DOHH2 (cell line): Measurements from ENCODE around the gene MVB12A.

Experiments used
- H3F3A ChIP-seq: fragments of 200-600 bp; sonication (generic), shearing (Covaris generic); 2 replicates; pipeline ENCODE4 v1.6.0; 2016; ENCODE audit warnings: antibody characterized with exemption, mild to moderate bottlenecking; ENCODE audit not compliant: control insufficient read depth, insufficient read depth
- H3K27ac ChIP-seq: fragments of 200-600 bp; sonication (generic); 2 replicates; pipeline ENCODE4 v1.5.1; 2014; ENCODE audit warnings: low read depth, mild to moderate bottlenecking, low read length, moderate library complexity
- H3K27me3 ChIP-seq: fragments of 200-600 bp; sonication (generic); 2 replicates; pipeline ENCODE4 v1.6.1; 2014; ENCODE audit warnings: mild to moderate bottlenecking, low read length, mixed read lengths; ENCODE audit not compliant: control insufficient read depth
- H3K36me3 ChIP-seq: fragments of 200-600 bp; sonication (generic); 2 replicates; pipeline ENCODE4 v1.6.1; 2014; ENCODE audit warnings: mild to moderate bottlenecking, low read length, moderate library complexity, mixed read lengths; ENCODE audit not compliant: control insufficient read depth
- H3K4me1 ChIP-seq: fragments of 200-600 bp; sonication (generic); 2 replicates; pipeline ENCODE4 v1.6.1; 2014; ENCODE audit warnings: mild to moderate bottlenecking, low read length, mixed read lengths; ENCODE audit not compliant: control insufficient read depth
- H3K4me2 ChIP-seq: fragments of 200-600 bp; sonication (generic); 2 replicates; pipeline ENCODE4 v1.6.0; 2014; ENCODE audit warnings: mild to moderate bottlenecking, low read length, moderate library complexity
- H3K4me3 ChIP-seq: fragments of 200-600 bp; sonication (generic); 2 replicates; pipeline ENCODE4 v1.5.1; 2014; ENCODE audit warnings: mild to moderate bottlenecking, low read length, mixed read lengths
- H3K79me2 ChIP-seq: fragments of 200-600 bp; sonication (generic); 2 replicates; pipeline ENCODE4 v1.6.1; 2014; ENCODE audit warnings: mild to moderate bottlenecking, low read length, mixed read lengths; ENCODE audit not compliant: control insufficient read depth
- H3K9me2 ChIP-seq: fragments of 200-600 bp; sonication (generic); replicated peaks from 2 replicates; pipeline ENCODE4 v1.6.1; 2014; ENCODE audit warnings: mild to moderate bottlenecking, low read length, mixed read lengths; ENCODE audit not compliant: control insufficient read depth
- H3K9me3 ChIP-seq: fragments of 200-600 bp; sonication (generic); 2 replicates; pipeline ENCODE4 v1.6.1; 2014; ENCODE audit warnings: antibody characterized with exemption, low read length, mixed read lengths; ENCODE audit not compliant: control insufficient read depth, insufficient read depth
- H4K20me1 ChIP-seq: fragments of 200-600 bp; sonication (generic); 2 replicates; pipeline ENCODE4 v1.6.0; 2014; ENCODE audit warnings: low read depth, mild to moderate bottlenecking, antibody characterized with exemption, low read length, moderate library complexity; ENCODE audit not compliant: control insufficient read depth, insufficient read depth
- EZH2phosphoT487 ChIP-seq: fragments of 200-600 bp; sonication (generic); IDR thresholded peaks from 2 replicates; pipeline ENCODE4 v1.6.1; 2017; ENCODE audit warnings: borderline replicate concordance, mild to moderate bottlenecking, antibody characterized with exemption, low read length, moderate library complexity, mixed read lengths
- TF ChIP-seq, protein P1 (sequence below): fragments of 200-600 bp; sonication (generic); IDR thresholded peaks from one replicate; pipeline ENCODE4 v1.5.1; 2014; ENCODE audit warnings: antibody characterized with exemption, mild to moderate bottlenecking, low read depth, low read length; ENCODE audit not compliant: poor library complexity, severe bottlenecking

The MVB12A gene

DNA sequence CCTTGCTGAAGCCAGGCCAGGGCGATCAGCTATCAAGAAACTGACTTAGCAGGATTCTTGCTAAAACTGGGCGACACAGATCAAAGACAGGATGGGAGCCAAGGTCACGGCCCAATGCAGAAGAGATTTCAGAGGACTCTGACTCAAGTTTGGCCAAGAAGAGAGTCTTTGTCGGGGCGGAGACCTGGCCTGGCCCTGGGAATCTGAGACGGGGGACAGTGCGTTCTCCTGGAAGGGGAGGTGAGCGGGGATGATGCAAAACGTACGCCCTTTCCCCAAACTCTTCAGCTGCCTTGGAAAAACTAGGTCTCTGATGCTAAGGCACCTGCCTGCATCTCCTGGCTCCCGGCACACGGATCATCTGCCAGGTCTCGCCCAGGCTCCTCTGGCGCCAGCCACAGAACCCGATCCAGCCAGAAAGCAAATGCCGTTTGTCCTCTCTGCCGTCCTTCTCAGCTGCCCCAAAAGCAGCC is 9.8 kb downstream of the MVB12A start:
- Histone ChIP-seq H3K27me3 (no peaks in the 10 kb centered on the region), H3K9me2 (no peaks in the 10 kb centered on the region), H3K9me3 (no peaks in the 10 kb centered on the region), H3K27ac (no peak overlapping the region), H3K4me3 (no peak overlapping the region), H3K4me2 (no peak overlapping the region), H3K79me2 (no peaks in the 10 kb centered on the region), H3K36me3 (no peaks in the 10 kb centered on the region), H3F3A (no peaks in the 10 kb centered on the region), H3K4me1 (peaks cover 9% of the 10 kb centered on the region), H4K20me1 (no peaks in the 10 kb centered on the region)
- no peak for TF ChIP-seq EZH2phosphoT487
- TF ChIP-seq, protein P1, sequence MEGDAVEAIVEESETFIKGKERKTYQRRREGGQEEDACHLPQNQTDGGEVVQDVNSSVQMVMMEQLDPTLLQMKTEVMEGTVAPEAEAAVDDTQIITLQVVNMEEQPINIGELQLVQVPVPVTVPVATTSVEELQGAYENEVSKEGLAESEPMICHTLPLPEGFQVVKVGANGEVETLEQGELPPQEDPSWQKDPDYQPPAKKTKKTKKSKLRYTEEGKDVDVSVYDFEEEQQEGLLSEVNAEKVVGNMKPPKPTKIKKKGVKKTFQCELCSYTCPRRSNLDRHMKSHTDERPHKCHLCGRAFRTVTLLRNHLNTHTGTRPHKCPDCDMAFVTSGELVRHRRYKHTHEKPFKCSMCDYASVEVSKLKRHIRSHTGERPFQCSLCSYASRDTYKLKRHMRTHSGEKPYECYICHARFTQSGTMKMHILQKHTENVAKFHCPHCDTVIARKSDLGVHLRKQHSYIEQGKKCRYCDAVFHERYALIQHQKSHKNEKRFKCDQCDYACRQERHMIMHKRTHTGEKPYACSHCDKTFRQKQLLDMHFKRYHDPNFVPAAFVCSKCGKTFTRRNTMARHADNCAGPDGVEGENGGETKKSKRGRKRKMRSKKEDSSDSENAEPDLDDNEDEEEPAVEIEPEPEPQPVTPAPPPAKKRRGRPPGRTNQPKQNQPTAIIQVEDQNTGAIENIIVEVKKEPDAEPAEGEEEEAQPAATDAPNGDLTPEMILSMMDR: no peak

DNA sequence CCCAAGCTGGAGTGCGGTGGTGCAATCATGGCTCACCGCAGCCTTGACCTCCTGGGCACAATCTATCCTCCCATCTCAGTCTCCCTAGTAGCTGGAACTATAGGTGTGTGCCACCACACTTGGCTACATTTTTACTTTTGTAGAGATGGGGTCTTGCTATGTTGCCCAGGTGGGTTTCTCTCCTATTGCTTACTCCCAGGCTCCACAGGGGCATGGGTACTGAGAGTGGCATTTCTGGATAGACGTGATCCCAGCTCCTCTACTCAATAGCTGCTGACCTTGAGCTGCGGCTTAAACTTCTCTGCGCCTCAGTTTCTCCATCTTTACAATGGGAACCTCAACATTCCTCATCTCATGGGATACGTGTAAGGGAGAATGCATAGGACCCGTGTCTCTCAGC is 11.6 kb downstream of the MVB12A start:
- H3K4me2 ChIP-seq: no peak overlapping the region
- no peaks in the 10 kb centered on the region for H3K9me2 ChIP-seq
- H3K27ac ChIP-seq: no peak overlapping the region
- H3K4me1 ChIP-seq: 0 out of 2 replicates have a peak, but pooled peaks cover 2% of the 10 kb centered on the region
- H3K79me2 ChIP-seq: no peaks in the 10 kb centered on the region
- H3K27me3 ChIP-seq: no peaks in the 10 kb centered on the region
- H3F3A ChIP-seq: no peaks in the 10 kb centered on the region
- H3K4me3 ChIP-seq: no peak overlapping the region
- TF ChIP-seq, protein P1: no peak
- no peak for TF ChIP-seq EZH2phosphoT487
- H3K9me3 ChIP-seq: no peaks in the 10 kb centered on the region
- no peaks in the 10 kb centered on the region for H3K36me3 ChIP-seq
- no peaks in the 10 kb centered on the region for H4K20me1 ChIP-seq

DNA sequence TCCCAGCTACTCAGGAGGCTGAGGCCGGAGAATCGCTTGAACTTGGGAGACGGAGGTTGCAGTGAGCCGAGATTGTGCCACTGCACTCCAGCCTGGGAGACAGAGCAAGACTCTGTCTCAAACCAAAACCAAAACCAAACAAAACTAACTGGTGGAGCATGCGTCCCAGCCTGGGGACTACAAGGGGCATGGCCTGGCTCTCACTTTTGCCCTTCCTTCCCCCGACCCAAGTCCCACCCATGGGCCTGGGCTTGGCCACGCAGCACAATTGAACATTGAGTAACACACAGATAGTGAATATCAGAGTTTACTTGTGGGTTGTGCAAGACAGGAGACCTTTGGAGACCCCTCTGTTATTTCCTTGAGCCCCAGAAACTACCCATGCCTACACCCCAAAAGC is 15.4 kb downstream of the MVB12A start:
- no peaks in the 10 kb centered on the region for H3K27me3 ChIP-seq
- TF ChIP-seq, protein P1: no peak
- no peak for TF ChIP-seq EZH2phosphoT487
- no peaks in the 10 kb centered on the region for H3K9me3 ChIP-seq
- no peaks in the 10 kb centered on the region for H3K9me2 ChIP-seq
- H3F3A ChIP-seq: no peaks in the 10 kb centered on the region
- no peak overlapping the region for H3K4me2 ChIP-seq
- no peaks in the 10 kb centered on the region for H3K79me2 ChIP-seq
- no peak overlapping the region for H3K27ac ChIP-seq
- no peaks in the 10 kb centered on the region for H3K4me1 ChIP-seq
- no peaks in the 10 kb centered on the region for H3K36me3 ChIP-seq
- H3K4me3 ChIP-seq: no peak overlapping the region
- H4K20me1 ChIP-seq: no peaks in the 10 kb centered on the region
